A549 (cell line): Measurements from ENCODE around the gene PACS2. TPM values are rescaled to one million over a fixed set of nuclear protein-coding genes. Genes with fewer than 3 reads are reported as not detected.
A peak's percentile ranks its signal among the peaks of the same experiment; 100 is the strongest.

Experiments
- ATAC-seq, 2 experiments: fragments of 200-7000 bp in 1 of 2; fragments of >200 bp in 1 of 2; cut with Nextera tagmentation in 1 of 2; cut with Tn5 transposase in 1 of 2; 3 replicates each; pipeline versions ENCODE4 v1.8.0 to v1.9.1; 2018 to 2020; ENCODE audit warnings: mild to moderate bottlenecking in 1 of 2, moderate library complexity in 1 of 2
- CTCF ChIA-PET: fragments of 300-600 bp; sonication (Branson Sonifier 250); formaldehyde crosslinking; extraction: SDS; loops from one replicate; lab custom pipeline; 2021; ENCODE audit warnings: antibody characterized with exemption, inconsistent platforms; lab: Yijun Ruan, JAX
- POLR2A ChIA-PET: fragments of 350-600 bp; formaldehyde crosslinking; extraction: SDS; loops from one replicate; lab custom pipeline; 2021; ENCODE audit warnings: antibody characterized with exemption, inconsistent platforms; lab: Yijun Ruan, JAX
- DNase-seq, 2 experiments: peaks; one replicate each; pipeline versions ENCODE4 v3.0.0 to v3.0.0-alpha.2; 2011 to 2016; ENCODE audit warnings: low read depth in 1 of 2, low spot score in 1 of 2
- FAIRE-seq: peaks from 2 replicates; lab custom pipeline; 2011; peaks lifted over from hg19 to GRCh38; lab: Jason Lieb, UNC
- H3K27ac ChIP-seq, 2 experiments: fragments of >200 bp; sonication (Bioruptor Twin); formaldehyde crosslinking; 3 replicates each; pipeline ENCODE4 v1.5.1; 2016 to 2017
- H3K4me1 ChIP-seq: fragments of >200 bp; sonication (Bioruptor Twin); formaldehyde crosslinking; 3 replicates; pipeline ENCODE4 v1.6.1; 2016
- H3K4me2 ChIP-seq: fragments of >200 bp; sonication (Bioruptor Twin); formaldehyde crosslinking; 3 replicates; pipeline ENCODE4 v1.6.1; 2016
- H3K4me3 ChIP-seq: fragments of >200 bp; sonication (Bioruptor Twin); formaldehyde crosslinking; 3 replicates; pipeline ENCODE4 v1.5.1; 2016
- H3K9me3 ChIP-seq: fragments of >200 bp; sonication (Bioruptor Twin); formaldehyde crosslinking; 3 replicates; pipeline ENCODE4 v1.6.1; 2016
- CBX8 ChIP-seq: fragments of 200-600 bp; sonication (generic); IDR thresholded peaks from 2 replicates; pipeline ENCODE4 v1.6.1; 2016
- CEBPB ChIP-seq, 2 experiments: fragments of >200 bp in 1 of 2; sonication (Bioruptor Twin) in 1 of 2; formaldehyde crosslinking in 1 of 2; IDR thresholded peaks; 2 replicates each; pipeline ENCODE4 v1.6.1; 2012 to 2016
- CHD2 ChIP-seq: fragments of 150-350 bp; IDR thresholded peaks from 2 replicates; pipeline ENCODE4 v1.6.1; 2014; ENCODE audit warnings: low read length; ENCODE audit not compliant: partially characterized antibody
- CHD4 ChIP-seq: fragments of 200-600 bp; sonication (generic); IDR thresholded peaks from 2 replicates; pipeline ENCODE4 v1.6.1; 2016; ENCODE audit warnings: antibody characterized with exemption, mild to moderate bottlenecking, borderline replicate concordance
- EP300 ChIP-seq, 2 experiments: fragments of >200 bp; sonication (Bioruptor Twin); formaldehyde crosslinking; IDR thresholded peaks; 2 replicates in 1 of 2; 3 replicates in 1 of 2; pipeline ENCODE4 v1.6.1; 2016 to 2017
- FOSB ChIP-seq: fragments of 250-450 bp; sonication (Bioruptor Pico); IDR thresholded peaks from 2 replicates; pipeline ENCODE4 v1.5.0; 2020; ENCODE audit warnings: mild to moderate bottlenecking, moderate library complexity
- HDAC2 ChIP-seq: fragments of 200-600 bp; sonication (generic); IDR thresholded peaks from 2 replicates; pipeline ENCODE4 v1.6.1; 2016
- HOXB5 ChIP-seq: fragments of 250-450 bp; sonication (Bioruptor Pico); IDR thresholded peaks from 2 replicates; pipeline ENCODE4 v1.5.0; 2020; ENCODE audit warnings: mild to moderate bottlenecking, moderate library complexity
- JUN ChIP-seq, 2 experiments: fragments of >200 bp; sonication (Bioruptor Twin); formaldehyde crosslinking; IDR thresholded peaks; 2 replicates in 1 of 2; 3 replicates in 1 of 2; pipeline ENCODE4 v1.6.1; 2016 to 2017
- JUNB ChIP-seq: fragments of >200 bp; sonication (Bioruptor Twin); formaldehyde crosslinking; IDR thresholded peaks from 2 replicates; pipeline ENCODE4 v1.6.1; 2016
- KDM1A ChIP-seq: fragments of 200-600 bp; sonication (generic); IDR thresholded peaks from 2 replicates; pipeline ENCODE4 v1.6.1; 2016; ENCODE audit warnings: low read depth, mild to moderate bottlenecking
- NFE2L2 ChIP-seq: fragments of 150-350 bp; conservative IDR thresholded peaks from 2 replicates; pipeline ENCODE4 v1.6.1; 2014; ENCODE audit warnings: low read length
- RARB ChIP-seq: fragments of 250-450 bp; sonication (Bioruptor Pico); IDR thresholded peaks from 2 replicates; pipeline ENCODE4 v1.8.0; 2021; ENCODE audit warnings: mild to moderate bottlenecking, moderate library complexity
- RFX5 ChIP-seq: fragments of 450-650 bp; IDR thresholded peaks from 2 replicates; pipeline ENCODE4 v1.7.1; 2014; ENCODE audit warnings: antibody characterized with exemption, mild to moderate bottlenecking, moderate library complexity
- ZFP36 ChIP-seq: fragments of 450-650 bp; IDR thresholded peaks from 2 replicates; pipeline ENCODE4 v1.6.1; 2014; ENCODE audit warnings: borderline replicate concordance; ENCODE audit not compliant: partially characterized antibody
- WGBS: methylation state at CpG from one replicate; pipeline ENCODE4 v1.1.6; 2017; ENCODE audit errors: missing lambda C conversion rate; 5-methylcytosine and 5-hydroxymethylcytosine counted together
- polyA plus RNA-seq, 4 experiments: library from polyadenylated mRNA; depleted of rRNA in 3 of 4; stranded (reverse); fragments of >200 nt; fragmentation: RNase III in 1 of 4; extraction: RNeasy Plus Mini Kit Qiagen cat#74134 plus additional on column Dnase treatment in 1 of 4; gene quantifications; 2 replicates in 3 of 4; 3 replicates in 1 of 4; pipeline ENCODE4 v1.2.3, GENCODE V29; 2011 to 2017
- TF ChIP-seq, protein P1 (sequence below): IDR thresholded peaks from 2 replicates; pipeline ENCODE4 v1.6.1; 2012; ENCODE audit warnings: low read depth, borderline replicate concordance
- TF ChIP-seq, protein P2 (sequence below): fragments of >200 bp; sonication (Bioruptor Twin); formaldehyde crosslinking; IDR thresholded peaks from 3 replicates; pipeline ENCODE4 v1.5.1; 2016
- TF ChIP-seq, protein P3 (sequence below): fragments of 450-650 bp; IDR thresholded peaks from 2 replicates; pipeline ENCODE4 v1.6.1; 2014; ENCODE audit warnings: antibody characterized with exemption
- TF ChIP-seq, protein P4 (sequence below): fragments of >200 bp; sonication (Bioruptor Twin); formaldehyde crosslinking; IDR thresholded peaks from 3 replicates; pipeline ENCODE4 v1.6.1; 2016
- TF ChIP-seq, protein P5 (sequence below): IDR thresholded peaks from 2 replicates; pipeline ENCODE4 v1.6.1; 2012

The PACS2 gene
- polyA plus RNA-seq, 2 of the 4 experiments (the other 2 are of a cell fraction): 11.9 to 24.5 TPM

DNA sequence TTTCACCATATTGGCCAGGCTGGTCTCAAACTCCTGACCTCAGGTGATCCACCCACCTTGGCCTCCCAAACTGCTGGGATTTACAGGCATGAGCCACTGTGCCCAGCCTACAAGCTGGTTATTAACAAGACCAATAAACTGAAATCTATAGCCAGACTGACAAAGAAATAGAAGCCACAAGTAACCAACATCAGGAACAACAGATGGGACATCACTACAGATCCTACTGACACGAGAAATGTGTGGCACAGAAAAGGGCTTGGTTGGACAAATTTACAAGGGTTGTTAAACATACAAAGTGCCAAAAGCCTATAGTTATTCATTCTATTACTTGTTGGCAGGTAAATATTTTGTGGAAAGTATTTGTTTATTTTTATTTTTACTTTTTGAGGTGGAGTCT is 116.7 kb downstream of the PACS2 start:
- DNase-seq (no peak), FAIRE-seq (no peak), ATAC-seq (no peak)
- peaks cover 23% of the 10 kb centered on the region for H3K4me1 ChIP-seq
- WGBS: 93% methylated on average over 1 of the region's 1 CpG
- peak overlapping the region; percentile 33; the same call in 1 of the 3 replicates for H3K4me2 ChIP-seq
- peak overlapping the region in 1 of 2 experiments; percentile 39; a peak in 3 of 6 replicates for H3K27ac ChIP-seq
- TF ChIP-seq, protein P1, sequence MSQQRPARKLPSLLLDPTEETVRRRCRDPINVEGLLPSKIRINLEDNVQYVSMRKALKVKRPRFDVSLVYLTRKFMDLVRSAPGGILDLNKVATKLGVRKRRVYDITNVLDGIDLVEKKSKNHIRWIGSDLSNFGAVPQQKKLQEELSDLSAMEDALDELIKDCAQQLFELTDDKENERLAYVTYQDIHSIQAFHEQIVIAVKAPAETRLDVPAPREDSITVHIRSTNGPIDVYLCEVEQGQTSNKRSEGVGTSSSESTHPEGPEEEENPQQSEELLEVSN: no peak
- TF ChIP-seq, protein P2, sequence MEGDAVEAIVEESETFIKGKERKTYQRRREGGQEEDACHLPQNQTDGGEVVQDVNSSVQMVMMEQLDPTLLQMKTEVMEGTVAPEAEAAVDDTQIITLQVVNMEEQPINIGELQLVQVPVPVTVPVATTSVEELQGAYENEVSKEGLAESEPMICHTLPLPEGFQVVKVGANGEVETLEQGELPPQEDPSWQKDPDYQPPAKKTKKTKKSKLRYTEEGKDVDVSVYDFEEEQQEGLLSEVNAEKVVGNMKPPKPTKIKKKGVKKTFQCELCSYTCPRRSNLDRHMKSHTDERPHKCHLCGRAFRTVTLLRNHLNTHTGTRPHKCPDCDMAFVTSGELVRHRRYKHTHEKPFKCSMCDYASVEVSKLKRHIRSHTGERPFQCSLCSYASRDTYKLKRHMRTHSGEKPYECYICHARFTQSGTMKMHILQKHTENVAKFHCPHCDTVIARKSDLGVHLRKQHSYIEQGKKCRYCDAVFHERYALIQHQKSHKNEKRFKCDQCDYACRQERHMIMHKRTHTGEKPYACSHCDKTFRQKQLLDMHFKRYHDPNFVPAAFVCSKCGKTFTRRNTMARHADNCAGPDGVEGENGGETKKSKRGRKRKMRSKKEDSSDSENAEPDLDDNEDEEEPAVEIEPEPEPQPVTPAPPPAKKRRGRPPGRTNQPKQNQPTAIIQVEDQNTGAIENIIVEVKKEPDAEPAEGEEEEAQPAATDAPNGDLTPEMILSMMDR: no peak
- TF ChIP-seq KDM1A: no peak
- no peak for TF ChIP-seq JUN (IDR thresholded peaks at IDR 0.05)
- TF ChIP-seq, protein P3, sequence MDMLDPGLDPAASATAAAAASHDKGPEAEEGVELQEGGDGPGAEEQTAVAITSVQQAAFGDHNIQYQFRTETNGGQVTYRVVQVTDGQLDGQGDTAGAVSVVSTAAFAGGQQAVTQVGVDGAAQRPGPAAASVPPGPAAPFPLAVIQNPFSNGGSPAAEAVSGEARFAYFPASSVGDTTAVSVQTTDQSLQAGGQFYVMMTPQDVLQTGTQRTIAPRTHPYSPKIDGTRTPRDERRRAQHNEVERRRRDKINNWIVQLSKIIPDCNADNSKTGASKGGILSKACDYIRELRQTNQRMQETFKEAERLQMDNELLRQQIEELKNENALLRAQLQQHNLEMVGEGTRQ: no peak
- TF ChIP-seq RFX5: no peak
- no peak for TF ChIP-seq CEBPB (IDR thresholded peaks at IDR 0.05)
- no peak for TF ChIP-seq JUNB
- no peak for TF ChIP-seq ZFP36
- TF ChIP-seq HDAC2: no peak
- no peak for TF ChIP-seq HOXB5 (CRISPR knock-in tag)
- TF ChIP-seq CHD2: no peak
- POLR2A ChIA-PET: interaction anchor here (1.2 kb wide), 1 partner anchor 49 kb away, joined by 3 read pairs; no protein-coding TSS in a partner anchor
- H3K9me3 ChIP-seq: no peaks in the 10 kb centered on the region
- CTCF ChIA-PET: interaction anchor here (1.2 to 3.7 kb wide), 6 partner anchors 9 to 98 kb away, joined by 3 to 15 read pairs (median 8); no protein-coding TSS in a partner anchor
- H3K4me3 ChIP-seq: no peak overlapping the region

DNA sequence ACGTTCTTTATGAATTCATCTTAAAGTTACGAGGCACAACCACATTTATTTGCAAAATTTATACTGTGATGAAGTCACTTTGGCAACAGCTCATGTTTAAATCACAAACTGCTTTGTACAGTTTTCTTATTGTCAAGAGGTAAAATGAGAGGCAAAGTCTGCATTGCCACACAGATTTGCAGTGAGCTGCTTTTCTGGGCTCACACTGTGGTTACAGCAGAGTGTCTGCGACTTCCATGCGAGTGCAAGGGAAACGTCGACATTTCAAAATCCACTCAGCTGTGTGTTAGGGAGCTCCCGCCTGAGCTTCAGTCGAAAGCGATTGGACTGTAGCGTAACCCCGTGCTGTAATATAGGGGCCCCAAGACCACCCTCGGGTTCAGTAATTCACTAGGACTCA is 118.1 kb downstream of the PACS2 start:
- H3K4me1 ChIP-seq: peaks cover 23% of the 10 kb centered on the region
- DNase-seq (no peak), ATAC-seq (no peak), FAIRE-seq (no peak)
- H3K27ac ChIP-seq: no peak overlapping the region
- H3K4me3 ChIP-seq: no peak overlapping the region
- H3K4me2 ChIP-seq: no peak overlapping the region
- ChIA-PET POLR2A (no interaction called here), CTCF (interaction anchor here (1.5 to 4.3 kb wide), 6 partner anchors 10 to 62 kb away, joined by 3 to 17 read pairs (median 13); no protein-coding TSS in a partner anchor)
- TF ChIP-seq RARB (CRISPR knock-in tag) (no peak), EP300 (IDR thresholded peaks at IDR 0.05) (no peak)
- TF ChIP-seq, protein P4, sequence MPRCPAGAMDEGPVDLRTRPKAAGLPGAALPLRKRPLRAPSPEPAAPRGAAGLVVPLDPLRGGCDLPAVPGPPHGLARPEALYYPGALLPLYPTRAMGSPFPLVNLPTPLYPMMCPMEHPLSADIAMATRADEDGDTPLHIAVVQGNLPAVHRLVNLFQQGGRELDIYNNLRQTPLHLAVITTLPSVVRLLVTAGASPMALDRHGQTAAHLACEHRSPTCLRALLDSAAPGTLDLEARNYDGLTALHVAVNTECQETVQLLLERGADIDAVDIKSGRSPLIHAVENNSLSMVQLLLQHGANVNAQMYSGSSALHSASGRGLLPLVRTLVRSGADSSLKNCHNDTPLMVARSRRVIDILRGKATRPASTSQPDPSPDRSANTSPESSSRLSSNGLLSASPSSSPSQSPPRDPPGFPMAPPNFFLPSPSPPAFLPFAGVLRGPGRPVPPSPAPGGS: no peak
- WGBS: 92% methylated on average over 12 of the region's 12 CpGs
- no peaks in the 10 kb centered on the region for H3K9me3 ChIP-seq

DNA sequence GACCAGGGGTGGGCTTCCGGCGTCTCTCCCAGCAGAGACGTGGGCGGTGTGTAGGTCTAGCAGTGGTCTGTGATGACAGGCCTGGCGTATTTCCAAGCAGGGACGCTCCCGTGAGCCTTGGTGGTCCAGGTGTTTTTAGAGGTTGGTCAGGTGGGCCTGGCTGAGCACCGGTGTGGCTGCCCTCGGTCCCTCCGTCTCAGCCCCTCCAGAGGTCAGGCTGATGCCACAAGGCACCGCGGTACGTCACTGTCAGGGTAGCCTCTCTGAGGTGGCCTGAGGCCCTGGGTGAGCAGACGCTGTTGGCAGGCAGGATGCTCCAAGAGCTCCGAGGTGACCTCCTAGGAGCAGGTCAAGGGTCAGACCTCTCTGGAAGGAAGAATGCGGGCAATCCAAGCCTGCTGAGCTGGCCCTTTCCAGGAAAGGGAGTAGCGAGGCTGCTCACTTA is 118.6 kb downstream of the PACS2 start:
- CTCF ChIA-PET: interaction anchor here (0.7 to 4.3 kb wide), 8 partner anchors 9 to 64 kb away, joined by 3 to 18 read pairs (median 10); no protein-coding TSS in a partner anchor
- no peak overlapping the region for H3K4me2 ChIP-seq
- ATAC-seq (no peak; a peak in 1 of 6 replicates), FAIRE-seq (no peak), DNase-seq (no peak)
- H3K4me1 ChIP-seq: peaks cover 23% of the 10 kb centered on the region
- H3K9me3 ChIP-seq: no peaks in the 10 kb centered on the region
- no peak overlapping the region for H3K4me3 ChIP-seq
- no peak overlapping the region for H3K27ac ChIP-seq
- POLR2A ChIA-PET: no interaction called here
- WGBS: 86% methylated on average over 17 of the region's 17 CpGs
- TF ChIP-seq HOXB5 (CRISPR knock-in tag) (no peak), CEBPB (IDR thresholded peaks at IDR 0.05) (no peak), CHD4 (no peak), JUN (IDR thresholded peaks at IDR 0.05) (no peak), FOSB (CRISPR knock-in tag) (no peak), ZFP36 (no peak), NFE2L2 (no peak), CBX8 (no peak)
- TF ChIP-seq, protein P5, sequence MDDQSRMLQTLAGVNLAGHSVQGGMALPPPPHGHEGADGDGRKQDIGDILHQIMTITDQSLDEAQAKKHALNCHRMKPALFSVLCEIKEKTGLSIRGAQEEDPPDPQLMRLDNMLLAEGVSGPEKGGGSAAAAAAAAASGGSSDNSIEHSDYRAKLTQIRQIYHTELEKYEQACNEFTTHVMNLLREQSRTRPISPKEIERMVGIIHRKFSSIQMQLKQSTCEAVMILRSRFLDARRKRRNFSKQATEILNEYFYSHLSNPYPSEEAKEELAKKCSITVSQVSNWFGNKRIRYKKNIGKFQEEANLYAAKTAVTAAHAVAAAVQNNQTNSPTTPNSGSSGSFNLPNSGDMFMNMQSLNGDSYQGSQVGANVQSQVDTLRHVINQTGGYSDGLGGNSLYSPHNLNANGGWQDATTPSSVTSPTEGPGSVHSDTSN: no peak
- TF ChIP-seq, protein P1: no peak
- TF ChIP-seq, protein P4: no peak
